H9 (cell line): ENCODE data around the gene CDCA3. TPM values are rescaled to one million over a fixed set of nuclear protein-coding genes. Genes with fewer than 3 reads are reported as not detected.

Experiments
- DNase-seq: peaks from one replicate; pipeline ENCODE4 v3.0.0-alpha.2; 2017
- H2AFZ ChIP-seq: one replicate; pipeline ENCODE4 v1.6.1; 2013; ENCODE audit warnings: mild to moderate bottlenecking, low read length, control low read depth, moderate library complexity
- H2AK5ac ChIP-seq: 2 replicates; pipeline ENCODE4 v1.6.1; 2013; ENCODE audit warnings: low read length, control low read depth, mixed read lengths; ENCODE audit not compliant: insufficient read length
- H2BK120ac ChIP-seq: one replicate; pipeline ENCODE4 v1.6.1; 2013; ENCODE audit warnings: low read depth, mild to moderate bottlenecking, low read length, control low read depth, inconsistent platforms; ENCODE audit not compliant: poor library complexity, severe bottlenecking
- H2BK12ac ChIP-seq: 2 replicates; pipeline ENCODE4 v1.6.1; 2013; ENCODE audit warnings: low read length, control low read depth, mixed read lengths, low read depth; ENCODE audit not compliant: insufficient read length
- H2BK15ac ChIP-seq: 2 replicates; pipeline ENCODE4 v1.6.1; 2013; ENCODE audit warnings: low read depth, low read length, control low read depth
- H2BK20ac ChIP-seq: one replicate; pipeline ENCODE4 v1.6.1; 2013; ENCODE audit warnings: low read depth, mild to moderate bottlenecking, low read length, control low read depth, inconsistent platforms; ENCODE audit not compliant: poor library complexity, severe bottlenecking
- H2BK5ac ChIP-seq: 2 replicates; pipeline ENCODE4 v1.6.1; 2013; ENCODE audit warnings: low read length, control low read depth, mixed read lengths; ENCODE audit not compliant: insufficient read length
- H3K14ac ChIP-seq: 2 replicates; pipeline ENCODE4 v1.6.1; 2013; ENCODE audit warnings: low read length, control low read depth; ENCODE audit not compliant: insufficient read depth
- H3K18ac ChIP-seq: 2 replicates; pipeline ENCODE4 v1.6.1; 2013; ENCODE audit warnings: low read depth, mild to moderate bottlenecking, mixed read lengths, low read length, control low read depth; ENCODE audit not compliant: insufficient read length
- H3K23ac ChIP-seq: 2 replicates; pipeline ENCODE4 v1.6.1; 2013; ENCODE audit warnings: low read length, control low read depth, mixed read lengths, low read depth; ENCODE audit not compliant: insufficient read length
- H3K23me2 ChIP-seq: 2 replicates; pipeline ENCODE4 v1.6.1; 2013; ENCODE audit warnings: low read depth, mild to moderate bottlenecking, mixed read lengths, low read length, control low read depth; ENCODE audit not compliant: insufficient read length, poor library complexity, severe bottlenecking
- H3K27ac ChIP-seq: 2 replicates; pipeline ENCODE4 v1.5.1; 2013; ENCODE audit warnings: low read length, control low read depth, mixed read lengths, low read depth; ENCODE audit not compliant: insufficient read length
- H3K27me3 ChIP-seq: 2 replicates; pipeline ENCODE4 v1.6.1; 2013; ENCODE audit warnings: low read length, control low read depth, inconsistent platforms; ENCODE audit not compliant: insufficient read depth
- H3K4ac ChIP-seq: 2 replicates; pipeline ENCODE4 v1.6.1; 2013; ENCODE audit warnings: low read depth, mild to moderate bottlenecking, control low read depth, inconsistent platforms, low read length, moderate library complexity
- H3K4me1 ChIP-seq: 2 replicates; pipeline ENCODE4 v1.6.1; 2013; ENCODE audit warnings: low read length, control low read depth, inconsistent platforms; ENCODE audit not compliant: insufficient read depth
- H3K4me2 ChIP-seq: 2 replicates; pipeline ENCODE4 v1.6.1; 2013; ENCODE audit warnings: low read length, control low read depth, mixed read lengths; ENCODE audit not compliant: insufficient read length, insufficient read depth
- H3K56ac ChIP-seq: 2 replicates; pipeline ENCODE4 v1.6.1; 2013; ENCODE audit warnings: low read depth, mild to moderate bottlenecking, mixed read lengths, low read length, control low read depth; ENCODE audit not compliant: insufficient read length
- H3K79me1 ChIP-seq: 2 replicates; pipeline ENCODE4 v1.6.1; 2013; ENCODE audit warnings: low read depth, mild to moderate bottlenecking, moderate library complexity, low read length, control low read depth, inconsistent platforms; ENCODE audit not compliant: insufficient read depth, poor library complexity, severe bottlenecking
- H3K79me2 ChIP-seq: 2 replicates; pipeline ENCODE4 v1.6.1; 2013; ENCODE audit warnings: low read length, control low read depth, inconsistent platforms; ENCODE audit not compliant: insufficient read depth
- H3K9ac ChIP-seq: 2 replicates; pipeline ENCODE4 v1.6.1; 2013; ENCODE audit warnings: low read length, control low read depth, mixed read lengths; ENCODE audit not compliant: insufficient read length; ENCODE audit errors: extremely low read depth
- H3K9me3 ChIP-seq: one replicate; pipeline ENCODE4 v1.6.1; 2013; ENCODE audit warnings: low read depth, low read length, inconsistent platforms; ENCODE audit not compliant: control insufficient read depth
- H3T11ph ChIP-seq: one replicate; pipeline ENCODE4 v1.6.1; 2013; ENCODE audit warnings: mild to moderate bottlenecking, low read length, control low read depth, inconsistent platforms
- H4K20me1 ChIP-seq: one replicate; pipeline ENCODE4 v1.6.1; 2013; ENCODE audit not compliant: control insufficient read depth, insufficient read length, insufficient read depth
- H4K5ac ChIP-seq: 2 replicates; pipeline ENCODE4 v1.6.1; 2013; ENCODE audit warnings: low read depth, mild to moderate bottlenecking, mixed read lengths, low read length, control low read depth; ENCODE audit not compliant: insufficient read length
- H4K8ac ChIP-seq: replicated peaks from 2 replicates; pipeline ENCODE4 v1.6.1; 2013; ENCODE audit warnings: low read length, control low read depth, mixed read lengths, low read depth; ENCODE audit not compliant: insufficient read length
- H4K91ac ChIP-seq: 2 replicates; pipeline ENCODE4 v1.6.1; 2013; ENCODE audit warnings: low read depth, mild to moderate bottlenecking, moderate library complexity, mixed read lengths, low read length, control low read depth; ENCODE audit not compliant: insufficient read length
- H3K27ac Mint-ChIP-seq, 3 experiments: 2 replicates in 2 of 3; 3 replicates in 1 of 3; pipeline ENCODE4 v1.8.0; 2020 to 2021; ENCODE audit warnings: mixed read lengths in 3 of 3, mild to moderate bottlenecking in 1 of 3, moderate library complexity in 1 of 3
- H3K27me3 Mint-ChIP-seq: 2 replicates; pipeline ENCODE4 v1.8.0; 2021; ENCODE audit warnings: low read depth, mild to moderate bottlenecking, moderate library complexity, mixed read lengths
- H3K36me3 Mint-ChIP-seq, 3 experiments: 2 replicates in 2 of 3; 3 replicates in 1 of 3; pipeline ENCODE4 v1.8.0; 2020 to 2021; ENCODE audit warnings: low read depth in 3 of 3, mixed read lengths in 3 of 3; ENCODE audit not compliant: insufficient read depth in 1 of 3
- H3K4me1 Mint-ChIP-seq, 2 experiments: 2 replicates each; pipeline ENCODE4 v1.8.0; 2020; ENCODE audit warnings: mixed read lengths in 2 of 2
- H3K4me3 Mint-ChIP-seq, 2 experiments: 2 replicates in 1 of 2; 3 replicates in 1 of 2; pipeline ENCODE4 v1.8.0; 2020 to 2021; ENCODE audit warnings: mild to moderate bottlenecking in 2 of 2, mixed read lengths in 2 of 2, moderate library complexity in 1 of 2
- H3K9me3 Mint-ChIP-seq, 2 experiments: 2 replicates in 1 of 2; 3 replicates in 1 of 2; pipeline ENCODE4 v1.8.0; 2020; ENCODE audit warnings: mild to moderate bottlenecking in 2 of 2, mixed read lengths in 2 of 2, moderate library complexity in 1 of 2
- CTCF ChIP-seq: fragments of 200-600 bp; sonication (generic); conservative IDR thresholded peaks from 3 replicates; pipeline ENCODE4 v1.8.0; 2021; ENCODE audit warnings: antibody characterized with exemption, mild to moderate bottlenecking
- WGBS: extraction: QIAGEN DNeasy Blood & Tissue Kit; methylation state at CpG from one replicate; pipeline ENCODE4 v1.1.7; 2013; ENCODE audit warnings: missing lambda C conversion rate, low lambda C conversion rate, mixed read lengths; ENCODE audit not compliant: insufficient read length; ENCODE audit errors: extremely low coverage; 5-methylcytosine and 5-hydroxymethylcytosine counted together
- total RNA-seq: library from RNA; stranded (reverse); gene quantifications from 2 replicates; pipeline ENCODE4 v1.2.1, GENCODE V29; 2021

CDCA3 gene
- total RNA-seq, 1 experiment from 2014 or later = 45.1 TPM

DNA sequence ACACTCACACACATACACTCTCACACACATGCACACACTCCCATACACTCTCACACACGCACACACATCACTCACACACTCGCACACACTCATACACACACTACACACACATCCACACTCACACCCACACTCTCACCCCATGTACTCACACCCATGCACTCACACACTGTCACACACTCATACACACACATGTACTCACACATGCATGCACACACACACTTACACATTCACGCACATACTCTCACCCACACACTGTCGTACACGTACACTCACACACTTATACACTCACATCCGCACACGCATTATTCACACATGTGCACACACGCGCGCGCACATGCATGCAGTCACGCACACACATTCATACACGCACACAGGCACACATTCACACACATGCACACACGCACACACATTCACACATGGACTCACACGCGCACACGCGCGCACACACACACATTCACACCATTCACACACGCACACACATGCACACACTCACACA, 33.4 kb downstream of the CDCA3 start:
- Histone ChIP-seq H4K5ac (no peak overlapping the region), H3K4ac (no peak overlapping the region), H3K56ac (no peak overlapping the region), H4K8ac (peak overlapping the region; percentile 2), H3K18ac (no peak overlapping the region), H2BK120ac (no peak overlapping the region), H2BK20ac (no peak overlapping the region), H4K20me1 (no peaks in the 10 kb centered on the region), H3K79me1 (no peaks in the 10 kb centered on the region), H3K23me2 (peaks cover 8% of the 10 kb centered on the region), H2AFZ (no peak overlapping the region), H2AK5ac (no peak overlapping the region), H3T11ph (no peak overlapping the region), H3K23ac (no peak overlapping the region), H3K27me3 (peaks cover 4% of the 10 kb centered on the region; the same call in 1 of the 2 replicates), H3K4me1 (peaks cover 7% of the 10 kb centered on the region; the same call in 1 of the 2 replicates), H2BK12ac (no peak overlapping the region), H3K79me2 (no peaks in the 10 kb centered on the region), H3K27ac (no peak overlapping the region), H3K14ac (no peak overlapping the region), H3K9ac (no peak overlapping the region), H2BK15ac (no peak overlapping the region), H2BK5ac (no peak overlapping the region), H3K9me3 (no peaks in the 10 kb centered on the region), H3K4me2 (no peak overlapping the region), H4K91ac (no peak overlapping the region)
- peak overlapping the region in 1 of 2 experiments; percentile 2; a peak in 1 of 5 replicates for H3K4me3 Mint-ChIP-seq
- TF ChIP-seq CTCF = no peak
- H3K4me1 Mint-ChIP-seq = peaks cover 44% of the 10 kb centered on the region in 2 experiments
- DNase-seq = no peak
- H3K27ac Mint-ChIP-seq = peak overlapping the region; percentile 0 to 96 (median 9); a peak in 3 of 7 replicates
- peaks cover 0 to 3% (median 0%) of the 10 kb centered on the region in 3 experiments; a peak in 1 of 7 replicates for H3K36me3 Mint-ChIP-seq
- peaks cover 66% of the 10 kb centered on the region for H3K27me3 Mint-ChIP-seq
- 100% methylated on average over 8 of the region's 20 CpGs for WGBS
- peaks cover 0 to 2% of the 10 kb centered on the region in 2 experiments; a peak in 1 of 5 replicates for H3K9me3 Mint-ChIP-seq
